ENCODE measurements around the gene FCN2. TPM values are rescaled to one million over a fixed set of nuclear protein-coding genes. Genes with fewer than 3 reads are reported as not detected.

FCN2 gene
- total RNA-seq, 5 donors from 2014 or later (not counting 1 experiment from before 2014, with no cell fraction given), result not detected

- no peaks in the 10 kb centered on the region for H3K36me3 Mint-ChIP-seq
- peaks cover 0 to 5% of the 10 kb centered on the region in 2 experiments for H3K4me1 ChIP-seq (ENCODE audit: control insufficient read depth in 1 of 2, extremely low read depth in 1 of 2, insufficient read depth in 2 of 2, low read length in 2 of 2)
- H3K4me3 Mint-ChIP-seq, result no peak overlapping the region
- POLR2A ChIA-PET, result no interaction called here
- CTCF ChIA-PET, result no interaction called here
- H3K9me3 ChIP-seq, result no peaks in the 10 kb centered on the region
- H3K27me3 Mint-ChIP-seq, result peaks cover 15 to 40% of the 10 kb centered on the region in 2 donors
- H3K27me3 ChIP-seq (replicated peaks in 1 of 2; ENCODE audit: control insufficient read depth in 2 of 2, extremely low read depth in 1 of 2, insufficient read depth in 2 of 2, low read length in 1 of 2), result peaks cover 0 to 48% of the 10 kb centered on the region in 2 experiments
- no peaks in the 10 kb centered on the region for H3K36me3 ChIP-seq (ENCODE audit: control insufficient read depth in 2 of 2, extremely low read depth in 1 of 2, insufficient read depth in 1 of 2, low read length in 1 of 2)
- H3K27ac Mint-ChIP-seq, result no peak overlapping the region
- peaks cover 0 to 5% (median 0%) of the 10 kb centered on the region in 3 donors for H3K9me3 Mint-ChIP-seq
- 58% methylated on average over 5 of the region's 5 CpGs for WGBS (ENCODE audit: insufficient coverage)
- peak in 1 of 35 experiments; percentile 5 for DNase-seq
- peaks cover 0 to 2% (median 0%) of the 10 kb centered on the region in 3 donors for H3K4me1 Mint-ChIP-seq
- H3K4me3 ChIP-seq (ENCODE audit: control insufficient read depth in 1 of 2, extremely low read depth in 1 of 2, low read length in 1 of 2), result no peak overlapping the region
- no peak overlapping the region for H3K27ac ChIP-seq (ENCODE audit: low read length)
- no peak for ATAC-seq (replicated peaks in 1 of 4)
These were observed 11.1 kb downstream of the FCN2 start for GRCh38 chr9:134891713-134892112.

GRCh38 chr9:134892221-134892620 lies 11.6 kb downstream of the FCN2 start:
- WGBS (ENCODE audit: insufficient coverage), result 80% methylated on average over 4 of the region's 6 CpGs
- DNase-seq, result no peak
- H3K27ac ChIP-seq (ENCODE audit: low read length), result no peak overlapping the region
- no peaks in the 10 kb centered on the region for H3K36me3 ChIP-seq (ENCODE audit: control insufficient read depth in 2 of 2, extremely low read depth in 1 of 2, insufficient read depth in 1 of 2, low read length in 1 of 2)
- ATAC-seq (replicated peaks in 1 of 4), result no peak
- H3K27me3 Mint-ChIP-seq, result peaks cover 10 to 45% of the 10 kb centered on the region in 2 donors
- no peaks in the 10 kb centered on the region for H3K36me3 Mint-ChIP-seq
- no peak overlapping the region for H3K4me3 ChIP-seq (ENCODE audit: control insufficient read depth in 1 of 2, extremely low read depth in 1 of 2, low read length in 1 of 2)
- no peak overlapping the region for H3K4me3 Mint-ChIP-seq
- H3K9me3 Mint-ChIP-seq, result peaks cover 0 to 5% (median 0%) of the 10 kb centered on the region in 3 donors
- peaks cover 0 to 5% of the 10 kb centered on the region in 2 experiments for H3K4me1 ChIP-seq (ENCODE audit: control insufficient read depth in 1 of 2, extremely low read depth in 1 of 2, insufficient read depth in 2 of 2, low read length in 2 of 2)
- peaks cover 0 to 2% (median 0%) of the 10 kb centered on the region in 3 donors for H3K4me1 Mint-ChIP-seq
- ChIA-PET CTCF (no interaction called here), POLR2A (no interaction called here)
- no peak overlapping the region for H3K27ac Mint-ChIP-seq
- H3K27me3 ChIP-seq (replicated peaks in 1 of 2; ENCODE audit: control insufficient read depth in 2 of 2, extremely low read depth in 1 of 2, insufficient read depth in 2 of 2, low read length in 1 of 2), result peaks cover 0 to 49% of the 10 kb centered on the region in 2 experiments
- H3K9me3 ChIP-seq, result no peaks in the 10 kb centered on the region

- Histone ChIP-seq H3K4me1 (ENCODE audit: control insufficient read depth in 1 of 2, extremely low read depth in 1 of 2, insufficient read depth in 2 of 2, low read length in 2 of 2) (peaks cover 0 to under 1% of the 10 kb centered on the region in 2 experiments), H3K27me3 (replicated peaks in 1 of 2; ENCODE audit: control insufficient read depth in 2 of 2, extremely low read depth in 1 of 2, insufficient read depth in 2 of 2, low read length in 1 of 2) (peaks cover 0 to 46% of the 10 kb centered on the region in 2 experiments), H3K4me3 (ENCODE audit: control insufficient read depth in 1 of 2, extremely low read depth in 1 of 2, low read length in 1 of 2) (no peak overlapping the region), H3K36me3 (ENCODE audit: control insufficient read depth in 2 of 2, extremely low read depth in 1 of 2, insufficient read depth in 1 of 2, low read length in 1 of 2) (no peaks in the 10 kb centered on the region), H3K9me3 (no peaks in the 10 kb centered on the region), H3K27ac (ENCODE audit: low read length) (no peak overlapping the region)
- Mint-ChIP-seq H3K27me3 (peaks cover 10 to 43% of the 10 kb centered on the region in 2 donors), H3K36me3 (no peaks in the 10 kb centered on the region), H3K4me1 (no peaks in the 10 kb centered on the region), H3K27ac (no peak overlapping the region), H3K4me3 (no peak overlapping the region), H3K9me3 (peaks cover 0 to 5% (median 0%) of the 10 kb centered on the region in 3 donors)
- ChIA-PET POLR2A (no interaction called here), CTCF (no interaction called here)
- WGBS (ENCODE audit: insufficient coverage), result 65% methylated on average over 5 of the region's 7 CpGs
- DNase-seq (no peak), ATAC-seq (replicated peaks in 1 of 4) (no peak)
These were observed 12.3 kb downstream of the FCN2 start for GRCh38 chr9:134892820-134893420.

- no peaks in the 10 kb centered on the region for H3K4me1 Mint-ChIP-seq
- H3K27ac Mint-ChIP-seq, result no peak overlapping the region
- ChIA-PET POLR2A (no interaction called here), CTCF (no interaction called here)
- H3K4me3 ChIP-seq (ENCODE audit: control insufficient read depth in 1 of 2, extremely low read depth in 1 of 2, low read length in 1 of 2), result no peak overlapping the region
- peaks cover 2 to 10% (median 8%) of the 10 kb centered on the region in 3 donors for H3K9me3 Mint-ChIP-seq
- no peak overlapping the region for H3K27ac ChIP-seq (ENCODE audit: low read length)
- 93% methylated on average over 1 of the region's 7 CpGs for WGBS (ENCODE audit: insufficient coverage)
- DNase-seq (no peak), ATAC-seq (replicated peaks in 1 of 4) (no peak)
- H3K36me3 ChIP-seq (ENCODE audit: control insufficient read depth in 2 of 2, extremely low read depth in 1 of 2, insufficient read depth in 1 of 2, low read length in 1 of 2), result no peaks in the 10 kb centered on the region
- H3K4me3 Mint-ChIP-seq, result no peak overlapping the region
- peaks cover 0 to 36% of the 10 kb centered on the region in 2 experiments for H3K27me3 ChIP-seq (replicated peaks in 1 of 2; ENCODE audit: control insufficient read depth in 2 of 2, extremely low read depth in 1 of 2, insufficient read depth in 2 of 2, low read length in 1 of 2)
- H3K27me3 Mint-ChIP-seq, result peaks cover 10 to 38% of the 10 kb centered on the region in 2 donors
- H3K4me1 ChIP-seq (ENCODE audit: control insufficient read depth in 1 of 2, extremely low read depth in 1 of 2, insufficient read depth in 2 of 2, low read length in 2 of 2), result no peaks in the 10 kb centered on the region
- H3K9me3 ChIP-seq, result no peaks in the 10 kb centered on the region
- H3K36me3 Mint-ChIP-seq, result no peaks in the 10 kb centered on the region
These were observed 13.7 kb downstream of the FCN2 start for GRCh38 chr9:134894136-134894860.

GRCh38 chr9:134895097-134895496 lies 14.5 kb downstream of the FCN2 start:
- ChIA-PET CTCF (no interaction called here), POLR2A (no interaction called here)
- Histone ChIP-seq H3K36me3 (ENCODE audit: control insufficient read depth in 2 of 2, extremely low read depth in 1 of 2, insufficient read depth in 1 of 2, low read length in 1 of 2) (no peaks in the 10 kb centered on the region), H3K27ac (ENCODE audit: low read length) (no peak overlapping the region), H3K27me3 (replicated peaks in 1 of 2; ENCODE audit: control insufficient read depth in 2 of 2, extremely low read depth in 1 of 2, insufficient read depth in 2 of 2, low read length in 1 of 2) (peaks cover 0 to 31% of the 10 kb centered on the region in 2 experiments), H3K4me1 (ENCODE audit: control insufficient read depth in 1 of 2, extremely low read depth in 1 of 2, insufficient read depth in 2 of 2, low read length in 2 of 2) (no peaks in the 10 kb centered on the region), H3K4me3 (ENCODE audit: control insufficient read depth in 1 of 2, extremely low read depth in 1 of 2, low read length in 1 of 2) (no peak overlapping the region), H3K9me3 (no peaks in the 10 kb centered on the region)
- H3K4me1 Mint-ChIP-seq, result no peaks in the 10 kb centered on the region
- DNase-seq, result no peak
- H3K36me3 Mint-ChIP-seq, result no peaks in the 10 kb centered on the region
- H3K27ac Mint-ChIP-seq, result no peak overlapping the region
- WGBS (ENCODE audit: insufficient coverage), result 70% methylated on average over 3 of the region's 3 CpGs
- H3K27me3 Mint-ChIP-seq, result peaks cover 10 to 40% of the 10 kb centered on the region in 2 donors
- no peak overlapping the region for H3K4me3 Mint-ChIP-seq
- peaks cover 7 to 12% (median 10%) of the 10 kb centered on the region in 3 donors for H3K9me3 Mint-ChIP-seq
- ATAC-seq (replicated peaks in 1 of 4), result no peak

GRCh38 chr9:134895567-134895907 lies 14.9 kb downstream of the FCN2 start:
- Mint-ChIP-seq H3K27ac (no peak overlapping the region), H3K4me1 (no peaks in the 10 kb centered on the region), H3K9me3 (peaks cover 7 to 12% (median 10%) of the 10 kb centered on the region in 3 donors), H3K36me3 (no peaks in the 10 kb centered on the region), H3K27me3 (peaks cover 10 to 40% of the 10 kb centered on the region in 2 donors), H3K4me3 (no peak overlapping the region)
- WGBS (ENCODE audit: insufficient coverage), result 57% methylated on average over 2 of the region's 2 CpGs
- CTCF ChIA-PET, result no interaction called here
- Histone ChIP-seq H3K27me3 (replicated peaks in 1 of 2; ENCODE audit: control insufficient read depth in 2 of 2, extremely low read depth in 1 of 2, insufficient read depth in 2 of 2, low read length in 1 of 2) (peaks cover 0 to 31% of the 10 kb centered on the region in 2 experiments), H3K9me3 (no peaks in the 10 kb centered on the region), H3K4me1 (ENCODE audit: control insufficient read depth in 1 of 2, extremely low read depth in 1 of 2, insufficient read depth in 2 of 2, low read length in 2 of 2) (no peaks in the 10 kb centered on the region), H3K27ac (ENCODE audit: low read length) (no peak overlapping the region), H3K36me3 (ENCODE audit: control insufficient read depth in 2 of 2, extremely low read depth in 1 of 2, insufficient read depth in 1 of 2, low read length in 1 of 2) (no peaks in the 10 kb centered on the region), H3K4me3 (ENCODE audit: control insufficient read depth in 1 of 2, extremely low read depth in 1 of 2, low read length in 1 of 2) (no peak overlapping the region)
- no peak for ATAC-seq (replicated peaks in 1 of 4)
- POLR2A ChIA-PET, result no interaction called here
- DNase-seq, result no peak
